BJ (cell line): ENCODE data around the gene EGLN2. TPM values are rescaled to one million over a fixed set of nuclear protein-coding genes. Genes with fewer than 3 reads are reported as not detected.
"Not testable (repeated sequence)": the region's sequence is repeated elsewhere in the genome, so short reads cannot be mapped to it uniquely, and the experiment has no call there.

Experiments used
- CTCF ChIA-PET: fragments of 350-600 bp; formaldehyde crosslinking; extraction: SDS; loops from one replicate; lab custom pipeline; 2021; ENCODE audit warnings: antibody characterized with exemption, inconsistent platforms; lab: Yijun Ruan, JAX
- POLR2A ChIA-PET: fragments of 300-600 bp; sonication (Branson Sonifier 250); formaldehyde crosslinking; extraction: SDS; loops from one replicate; lab custom pipeline; 2021; ENCODE audit warnings: antibody characterized with exemption; lab: Charles Lee
- DNase-seq: peaks from one replicate; pipeline ENCODE4 v3.0.0-alpha.2; 2011; ENCODE audit warnings: low read depth
- H3K27me3 ChIP-seq: 2 replicates; pipeline ENCODE4 v1.6.0; 2011; ENCODE audit warnings: low read length; ENCODE audit not compliant: control insufficient read depth, insufficient read depth
- H3K36me3 ChIP-seq: 2 replicates; pipeline ENCODE4 v1.5.1; 2011; ENCODE audit warnings: low read length; ENCODE audit not compliant: control insufficient read depth, insufficient read depth
- H3K4me3 ChIP-seq: 2 replicates; pipeline ENCODE4 v1.5.1; 2011; ENCODE audit warnings: low read depth, mild to moderate bottlenecking, control low read depth, low read length
- CTCF ChIP-seq: IDR thresholded peaks from 2 replicates; pipeline ENCODE4 v1.5.1; 2011; ENCODE audit warnings: low read depth, mild to moderate bottlenecking, control low read depth, inconsistent platforms, low read length, moderate library complexity; ENCODE audit not compliant: insufficient read depth
- polyA plus RNA-seq: library from polyadenylated mRNA; depleted of rRNA; stranded (reverse); fragments of >200 nt; gene quantifications from 2 replicates; pipeline ENCODE4 v1.2.3, GENCODE V29; 2011

The EGLN2 gene
- polyA plus RNA-seq, 1 experiment, result 65.5 TPM

- CTCF ChIA-PET, result interaction anchor here (1.0 kb wide), 1 partner anchor 12 kb away, joined by 3 read pairs; no protein-coding TSS in a partner anchor
Observed at GRCh38 chr19:40780582-40780981, 18.4 kb upstream of the EGLN2 start.

GRCh38 chr19:40781140-40781539 is 17.9 kb upstream of the EGLN2 start:
- Histone ChIP-seq H3K27me3 (no peaks in the 10 kb centered on the region), H3K4me3 (no peak overlapping the region), H3K36me3 (peaks cover 3% of the 10 kb centered on the region; the same call in 1 of the 2 replicates)
- TF ChIP-seq CTCF, result no peak
- no peak for DNase-seq
- POLR2A ChIA-PET, result no interaction called here
- CTCF ChIA-PET, result no interaction called here

More at GRCh38 chr19:40780582-40780981, 18.4 kb upstream of the EGLN2 start:
- no peak for TF ChIP-seq CTCF
- DNase-seq, result no peak
- Histone ChIP-seq H3K4me3 (no peak overlapping the region), H3K36me3 (peaks cover 3% of the 10 kb centered on the region; the same call in 1 of the 2 replicates), H3K27me3 (no peaks in the 10 kb centered on the region)
- POLR2A ChIA-PET, result no interaction called here

GRCh38 chr19:40783711-40784110 is 15.3 kb upstream of the EGLN2 start:
- DNase-seq, result no peak
- TF ChIP-seq CTCF, result no peak
- ChIA-PET CTCF (no interaction called here), POLR2A (no interaction called here)
- no peaks in the 10 kb centered on the region for H3K27me3 ChIP-seq
- peaks cover 3% of the 10 kb centered on the region for H3K36me3 ChIP-seq
- no peak overlapping the region for H3K4me3 ChIP-seq

GRCh38 chr19:40784146-40784545 is 14.8 kb upstream of the EGLN2 start:
- H3K36me3 ChIP-seq, CTCF ChIA-PET, POLR2A ChIA-PET, H3K27me3 ChIP-seq, H3K4me3 ChIP-seq, DNase-seq: not testable (repeated sequence)

GRCh38 chr19:40785526-40785925 is 13.5 kb upstream of the EGLN2 start:
- Histone ChIP-seq H3K4me3 (no peak overlapping the region), H3K36me3 (no peaks in the 10 kb centered on the region; the same call in none of the 2 replicates), H3K27me3 (no peaks in the 10 kb centered on the region)
- no peak for TF ChIP-seq CTCF
- no peak for DNase-seq
- CTCF ChIA-PET, result interaction anchor here (1.1 kb wide), 1 partner anchor 13 kb away, joined by 3 read pairs; the partner anchor contains the start of gene EGLN2
- POLR2A ChIA-PET, result no interaction called here
